ENCODE data around the gene LRRC71.
A peak's percentile ranks its signal among the peaks of the same experiment; 100 is the strongest.

Gene LRRC71

DNA sequence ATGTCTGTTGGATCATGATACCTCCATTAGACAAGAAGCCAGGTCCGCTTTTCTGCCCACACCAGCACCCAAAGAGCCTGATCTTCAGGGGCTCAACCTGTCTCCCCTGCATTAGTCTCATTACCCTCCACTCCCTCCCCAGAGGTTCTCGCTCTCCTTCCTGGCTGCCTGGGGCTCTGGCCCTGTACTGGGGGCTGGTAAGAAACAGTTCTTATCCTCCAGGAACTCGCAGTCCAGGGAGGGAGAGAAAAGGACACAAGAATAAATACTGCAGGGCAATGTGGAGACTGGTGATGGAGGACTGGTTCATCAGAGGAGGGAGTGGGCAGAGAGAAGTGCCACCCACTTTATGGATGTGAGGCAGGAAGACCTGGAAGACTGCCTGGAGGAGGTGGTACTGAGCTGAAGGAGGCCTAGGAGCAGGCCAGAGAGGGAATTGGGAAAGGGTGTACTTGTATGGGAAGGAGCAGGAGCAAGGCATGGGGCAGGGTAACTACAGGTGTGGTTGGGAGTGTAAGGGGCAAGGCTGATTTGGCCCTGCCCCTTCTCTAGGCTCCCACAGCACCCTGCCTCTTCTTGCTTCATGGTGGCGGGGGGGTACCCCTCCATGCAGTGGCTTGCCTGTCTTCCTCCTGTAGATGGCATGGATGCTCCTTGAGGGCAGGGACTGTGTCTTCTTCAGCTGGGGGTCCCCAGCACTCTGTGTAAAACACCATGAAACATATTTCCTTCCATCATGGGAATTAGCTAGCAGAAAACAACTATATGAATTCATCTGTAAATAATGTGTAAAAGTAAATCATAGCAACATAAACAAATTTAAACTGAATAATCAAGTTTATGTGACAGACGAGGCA, 5.0 kb downstream of the LRRC71 start:
- Histone ChIP-seq H3K27ac (ENCODE audit: extremely low read depth, low read depth, low read length) (no peak overlapping the region), H3K9me3 (ENCODE audit: control insufficient read depth, insufficient read depth, low read depth, low read length) (no peaks in the 10 kb centered on the region), H3K4me1 (ENCODE audit: control insufficient read depth, insufficient read depth, low read length) (no peaks in the 10 kb centered on the region; the same call in 1 of the 2 replicates), H3K36me3 (ENCODE audit: control insufficient read depth in 2 of 2, insufficient read depth in 1 of 2, low read length in 2 of 2) (no peaks in the 10 kb centered on the region), H3K4me3 (ENCODE audit: low read depth, low read length) (no peak overlapping the region)
- CTCF ChIA-PET: interaction anchor here (0.7 to 11.9 kb wide), 11 partner anchors 8 to 302 kb away, joined by 3 to 199 read pairs (median 19); partner anchors contain the start of genes NTRK1 and PEAR1
- TF ChIP-seq, protein P1, sequence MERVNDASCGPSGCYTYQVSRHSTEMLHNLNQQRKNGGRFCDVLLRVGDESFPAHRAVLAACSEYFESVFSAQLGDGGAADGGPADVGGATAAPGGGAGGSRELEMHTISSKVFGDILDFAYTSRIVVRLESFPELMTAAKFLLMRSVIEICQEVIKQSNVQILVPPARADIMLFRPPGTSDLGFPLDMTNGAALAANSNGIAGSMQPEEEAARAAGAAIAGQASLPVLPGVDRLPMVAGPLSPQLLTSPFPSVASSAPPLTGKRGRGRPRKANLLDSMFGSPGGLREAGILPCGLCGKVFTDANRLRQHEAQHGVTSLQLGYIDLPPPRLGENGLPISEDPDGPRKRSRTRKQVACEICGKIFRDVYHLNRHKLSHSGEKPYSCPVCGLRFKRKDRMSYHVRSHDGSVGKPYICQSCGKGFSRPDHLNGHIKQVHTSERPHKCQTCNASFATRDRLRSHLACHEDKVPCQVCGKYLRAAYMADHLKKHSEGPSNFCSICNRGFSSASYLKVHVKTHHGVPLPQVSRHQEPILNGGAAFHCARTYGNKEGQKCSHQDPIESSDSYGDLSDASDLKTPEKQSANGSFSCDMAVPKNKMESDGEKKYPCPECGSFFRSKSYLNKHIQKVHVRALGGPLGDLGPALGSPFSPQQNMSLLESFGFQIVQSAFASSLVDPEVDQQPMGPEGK (tag by site-specific recombination; IDR thresholded peaks at IDR 0.05): 0 out of 2 replicates have a peak, but pooled peaks have one; percentile 12
- TF ChIP-seq ZNF521 (tag by site-specific recombination; IDR thresholded peaks at IDR 0.05) (no peak), ZNF133 (tag by site-specific recombination; IDR thresholded peaks at IDR 0.05) (no peak), HOXA7 (CRISPR knock-in tag; IDR thresholded peaks at IDR 0.05; ENCODE audit: borderline replicate concordance) (no peak), SP7 (tag by site-specific recombination; IDR thresholded peaks at IDR 0.05) (no peak), EGR2 (tag by site-specific recombination; IDR thresholded peaks at IDR 0.05; ENCODE audit: low read depth) (peak; percentile 54), ZFHX2 (tag by site-specific recombination; conservative IDR thresholded peaks at IDR 0.05) (peak; percentile 72), SCRT1 (tag by site-specific recombination; IDR thresholded peaks at IDR 0.05; ENCODE audit: borderline replicate concordance) (no peak), ZNF404 (tag by site-specific recombination; IDR thresholded peaks at IDR 0.05) (no peak), GLI4 (tag by site-specific recombination; IDR thresholded peaks at IDR 0.05) (no peak), ZFP37 (tag by site-specific recombination; IDR thresholded peaks at IDR 0.05) (no peak), ZBTB20 (tag by site-specific recombination; IDR thresholded peaks at IDR 0.05) (peak; percentile 83)
- POLR2A ChIA-PET: interaction anchor here (0.9 to 1.6 kb wide), 3 partner anchors 26 to 197 kb away, joined by 3 to 4 read pairs (median 3); partner anchors contain the start of genes ISG20L2 and METTL25B

DNA sequence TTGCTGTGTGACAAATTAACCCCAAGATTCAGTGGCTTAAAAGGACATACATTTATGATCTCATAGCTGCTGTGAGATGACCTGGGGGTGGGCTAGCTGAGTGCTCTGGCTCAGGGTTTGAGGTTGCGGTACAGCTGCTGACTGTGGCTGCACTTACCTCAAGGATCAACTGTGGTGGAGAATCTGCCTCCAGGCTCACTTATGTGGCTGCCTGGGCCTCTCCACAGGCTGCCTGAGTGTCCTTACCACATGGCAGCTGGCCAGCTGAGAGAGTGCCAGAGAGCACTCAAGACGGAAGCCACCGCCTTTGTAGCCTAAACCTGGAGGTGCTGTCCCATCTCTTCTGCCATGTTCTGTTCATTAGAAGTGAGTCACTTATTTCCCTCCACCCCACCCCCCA, 5.7 kb downstream of the LRRC71 start:
- H3K36me3 ChIP-seq (ENCODE audit: control insufficient read depth in 2 of 2, insufficient read depth in 1 of 2, low read length in 2 of 2): no peaks in the 10 kb centered on the region
- no peaks in the 10 kb centered on the region; the same call in 1 of the 2 replicates for H3K4me1 ChIP-seq (ENCODE audit: control insufficient read depth, insufficient read depth, low read length)
- H3K27ac ChIP-seq (ENCODE audit: extremely low read depth, low read depth, low read length): no peak overlapping the region
- POLR2A ChIA-PET: interaction anchor here (0.9 to 1.6 kb wide), 3 partner anchors 26 to 198 kb away, joined by 3 to 4 read pairs (median 3); partner anchors contain the start of genes ISG20L2 and METTL25B
- H3K4me3 ChIP-seq (ENCODE audit: low read depth, low read length): no peak overlapping the region
- CTCF ChIA-PET: interaction anchor here (0.7 to 11.9 kb wide), 16 partner anchors 9 to 1469 kb away, joined by 3 to 199 read pairs (median 10); partner anchors contain the start of genes NTRK1 and PEAR1
- H3K9me3 ChIP-seq (ENCODE audit: control insufficient read depth, insufficient read depth, low read depth, low read length): no peaks in the 10 kb centered on the region
- TF ChIP-seq ZIC2 (tag by site-specific recombination; IDR thresholded peaks at IDR 0.05) (peak; percentile 98), ZNF335 (tag by site-specific recombination; conservative IDR thresholded peaks at IDR 0.05) (peak; percentile 48; the same call in 1 of the 2 replicates), GLIS2 (tag by site-specific recombination; IDR thresholded peaks at IDR 0.05) (peak; percentile 39; the same call in 1 of the 2 replicates), ZNF660 (tag by site-specific recombination; IDR thresholded peaks at IDR 0.05) (peak; percentile 65), KLF1 (tag by site-specific recombination; IDR thresholded peaks at IDR 0.05) (peak; percentile 21), ZFHX2 (tag by site-specific recombination; conservative IDR thresholded peaks at IDR 0.05) (peak; percentile 27; the same call in 1 of the 2 replicates), ZNF707 (tag by site-specific recombination; IDR thresholded peaks at IDR 0.05) (no peak), ZNF585B (tag by site-specific recombination; IDR thresholded peaks at IDR 0.05) (no peak), SP2 (tag by site-specific recombination; IDR thresholded peaks at IDR 0.05) (peak; percentile 6; the same call in 1 of the 2 replicates), BCL11A (tag by site-specific recombination; IDR thresholded peaks at IDR 0.05; ENCODE audit: low read depth) (0 out of 2 replicates have a peak, but pooled peaks have one; percentile 25), ZSCAN30 (tag by site-specific recombination; IDR thresholded peaks at IDR 0.05) (peak; percentile 81; the same call in 1 of the 2 replicates), SETDB1 (IDR thresholded peaks at IDR 0.05; ENCODE audit: insufficient read length, low read length) (no peak), ZNF677 (tag by site-specific recombination; IDR thresholded peaks at IDR 0.05) (no peak), ZXDB (tag by site-specific recombination; IDR thresholded peaks at IDR 0.05) (peak; percentile 46; the same call in 1 of the 2 replicates)
- TF ChIP-seq, protein P2, sequence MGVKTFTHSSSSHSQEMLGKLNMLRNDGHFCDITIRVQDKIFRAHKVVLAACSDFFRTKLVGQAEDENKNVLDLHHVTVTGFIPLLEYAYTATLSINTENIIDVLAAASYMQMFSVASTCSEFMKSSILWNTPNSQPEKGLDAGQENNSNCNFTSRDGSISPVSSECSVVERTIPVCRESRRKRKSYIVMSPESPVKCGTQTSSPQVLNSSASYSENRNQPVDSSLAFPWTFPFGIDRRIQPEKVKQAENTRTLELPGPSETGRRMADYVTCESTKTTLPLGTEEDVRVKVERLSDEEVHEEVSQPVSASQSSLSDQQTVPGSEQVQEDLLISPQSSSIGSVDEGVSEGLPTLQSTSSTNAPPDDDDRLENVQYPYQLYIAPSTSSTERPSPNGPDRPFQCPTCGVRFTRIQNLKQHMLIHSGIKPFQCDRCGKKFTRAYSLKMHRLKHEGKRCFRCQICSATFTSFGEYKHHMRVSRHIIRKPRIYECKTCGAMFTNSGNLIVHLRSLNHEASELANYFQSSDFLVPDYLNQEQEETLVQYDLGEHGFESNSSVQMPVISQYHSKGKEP (tag by site-specific recombination; IDR thresholded peaks at IDR 0.05): peak; percentile 14; the same call in 1 of the 2 replicates
- TF ChIP-seq, protein P3, sequence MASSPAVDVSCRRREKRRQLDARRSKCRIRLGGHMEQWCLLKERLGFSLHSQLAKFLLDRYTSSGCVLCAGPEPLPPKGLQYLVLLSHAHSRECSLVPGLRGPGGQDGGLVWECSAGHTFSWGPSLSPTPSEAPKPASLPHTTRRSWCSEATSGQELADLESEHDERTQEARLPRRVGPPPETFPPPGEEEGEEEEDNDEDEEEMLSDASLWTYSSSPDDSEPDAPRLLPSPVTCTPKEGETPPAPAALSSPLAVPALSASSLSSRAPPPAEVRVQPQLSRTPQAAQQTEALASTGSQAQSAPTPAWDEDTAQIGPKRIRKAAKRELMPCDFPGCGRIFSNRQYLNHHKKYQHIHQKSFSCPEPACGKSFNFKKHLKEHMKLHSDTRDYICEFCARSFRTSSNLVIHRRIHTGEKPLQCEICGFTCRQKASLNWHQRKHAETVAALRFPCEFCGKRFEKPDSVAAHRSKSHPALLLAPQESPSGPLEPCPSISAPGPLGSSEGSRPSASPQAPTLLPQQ (tag by site-specific recombination; IDR thresholded peaks at IDR 0.05): 0 out of 2 replicates have a peak, but pooled peaks have one; percentile 35
- TF ChIP-seq, protein P4, sequence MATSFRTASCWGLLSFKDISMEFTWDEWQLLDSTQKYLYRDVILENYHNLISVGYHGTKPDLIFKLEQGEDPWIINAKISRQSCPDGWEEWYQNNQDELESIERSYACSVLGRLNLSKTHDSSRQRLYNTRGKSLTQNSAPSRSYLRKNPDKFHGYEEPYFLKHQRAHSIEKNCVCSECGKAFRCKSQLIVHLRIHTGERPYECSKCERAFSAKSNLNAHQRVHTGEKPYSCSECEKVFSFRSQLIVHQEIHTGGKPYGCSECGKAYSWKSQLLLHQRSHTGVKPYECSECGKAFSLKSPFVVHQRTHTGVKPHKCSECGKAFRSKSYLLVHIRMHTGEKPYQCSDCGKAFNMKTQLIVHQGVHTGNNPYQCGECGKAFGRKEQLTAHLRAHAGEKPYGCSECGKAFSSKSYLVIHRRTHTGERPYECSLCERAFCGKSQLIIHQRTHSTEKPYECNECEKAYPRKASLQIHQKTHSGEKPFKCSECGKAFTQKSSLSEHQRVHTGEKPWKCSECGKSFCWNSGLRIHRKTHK (tag by site-specific recombination; IDR thresholded peaks at IDR 0.05): no peak
